Activated gamma-delta T cell (primary cell): Measurements from ENCODE around the gene CAPN12.

Experiments
- DNase-seq: peaks from one replicate; lab custom pipeline; 2025; lab: John Stamatoyannopoulos, UW

CAPN12 gene

GRCh38 chr19:38737921-38738737, 6.1 kb downstream of the CAPN12 start:
- no peak for DNase-seq

- no peak for DNase-seq
Measured at GRCh38 chr19:38737281-38737865, 6.9 kb downstream of the CAPN12 start.

- no peak for DNase-seq
Measured at GRCh38 chr19:38736413-38737280, 7.6 kb downstream of the CAPN12 start.

- peak; percentile 58 for DNase-seq
Measured at GRCh38 chr19:38736036-38736412, 8.2 kb downstream of the CAPN12 start.

- DNase-seq: no peak
Measured at GRCh38 chr19:38735257-38735686, 9.0 kb downstream of the CAPN12 start.

- no peak for DNase-seq
Measured at GRCh38 chr19:38734426-38735256, 9.6 kb downstream of the CAPN12 start.

- no peak for DNase-seq
Measured at GRCh38 chr19:38734176-38734425, 10.2 kb downstream of the CAPN12 start.

- DNase-seq: no peak
Measured at GRCh38 chr19:38733493-38734175, 10.6 kb downstream of the CAPN12 start.

GRCh38 chr19:38733241-38733492, 11.1 kb downstream of the CAPN12 start:
- DNase-seq: no peak

GRCh38 chr19:38731654-38732301, 12.5 kb downstream of the CAPN12 start:
- DNase-seq: no peak

GRCh38 chr19:38730731-38731589, 13.3 kb downstream of the CAPN12 start:
- no peak for DNase-seq

- DNase-seq: no peak
Measured at GRCh38 chr19:38730470-38730730, 13.9 kb downstream of the CAPN12 start.

- peak; percentile 53 for DNase-seq
Measured at GRCh38 chr19:38729653-38730469, 14.4 kb downstream of the CAPN12 start.

- no peak for DNase-seq
Measured at GRCh38 chr19:38728752-38729541, 15.3 kb downstream of the CAPN12 start.

- DNase-seq: no peak
Measured at GRCh38 chr19:38727868-38728660, 16.2 kb downstream of the CAPN12 start.

GRCh38 chr19:38727306-38727867, 16.9 kb downstream of the CAPN12 start:
- DNase-seq: no peak

- peak; percentile 37 for DNase-seq
Measured at GRCh38 chr19:38726761-38727301, 17.4 kb downstream of the CAPN12 start.
